Measurements from ENCODE around the gene FBXW12. TPM values are rescaled to one million over a fixed set of nuclear protein-coding genes. Genes with fewer than 3 reads are reported as not detected.

The FBXW12 gene
- total RNA-seq, 4 donors from 2014 or later = not detected

DNA sequence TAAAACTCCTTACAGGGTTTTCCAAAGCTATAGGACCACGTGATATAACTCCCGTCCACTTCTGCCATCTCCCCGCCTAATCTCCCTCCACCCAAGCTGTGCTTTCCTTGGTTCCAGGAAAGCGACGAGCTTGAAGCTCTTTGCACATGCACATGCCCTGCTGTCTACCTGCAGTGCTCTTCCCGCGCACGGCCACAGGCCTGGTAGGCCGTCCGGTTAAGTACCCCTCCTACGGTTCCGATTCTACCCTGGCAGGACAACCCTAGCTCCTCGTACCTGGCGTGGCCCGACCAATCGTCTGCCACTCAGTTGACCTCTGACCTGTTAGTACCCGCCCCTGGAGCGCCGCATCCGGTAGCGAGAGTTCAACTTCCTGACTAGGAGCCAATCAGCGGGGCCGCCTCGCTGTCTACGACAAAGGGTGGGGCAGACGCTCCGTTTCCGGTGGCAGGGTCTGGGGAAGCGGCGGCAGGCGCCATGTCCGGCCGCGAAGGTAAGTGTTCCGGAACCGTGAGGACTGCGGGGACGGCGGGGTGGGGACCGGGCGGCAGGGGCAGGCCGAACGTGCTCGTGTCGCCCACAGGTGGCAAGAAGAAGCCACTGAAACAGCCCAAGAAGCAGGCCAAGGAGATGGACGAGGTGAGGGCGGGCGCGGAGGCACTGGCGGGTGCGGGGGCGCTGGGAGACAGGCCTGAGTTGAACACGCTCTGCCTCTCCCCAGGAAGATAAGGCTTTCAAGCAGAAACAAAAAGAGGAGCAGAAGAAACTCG lies 68.0 kb downstream of the FBXW12 start, which contains the start of the genes CCDC51 and TMA7:
CCDC51 (minus strand) TSS at position 300 of the 770 bp plus-strand sequence. CDS start 4,991 bp downstream, outside the sequence.
TMA7 (plus strand) TSS at position 438 of the 770 bp plus-strand sequence; CDS start at position 478, 40 bp downstream.
- intact Hi-C loops (cut with DNase I) = loop anchor here (5.0 to 10.0 kb wide), 2 partner anchors 165 to 248 kb away; no protein-coding TSS in a partner anchor
- peaks cover 22 to 26% of the 10 kb centered on the region in 2 donors for H3K4me1 ChIP-seq

DNA sequence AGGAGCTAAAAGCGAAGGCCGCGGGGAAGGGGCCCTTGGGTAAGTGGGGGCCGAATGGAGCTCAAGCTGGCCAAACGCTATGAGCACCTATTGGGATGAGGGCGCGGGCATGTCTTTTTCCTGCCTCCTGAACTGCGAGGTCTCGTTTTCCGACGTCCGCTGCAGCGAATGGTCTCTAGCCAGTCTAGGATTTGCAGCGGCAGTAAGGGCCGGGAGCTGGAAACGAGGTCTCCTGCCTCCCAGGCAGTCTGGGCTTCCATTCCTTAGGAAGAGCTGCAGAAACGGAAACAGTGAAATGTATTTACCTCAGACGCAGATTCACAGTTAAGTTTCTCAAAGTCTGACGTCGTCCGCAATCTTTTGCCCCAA lies 68.6 kb downstream of the FBXW12 start:
- DNase-seq = peak in 1 of 2 donors; percentile 33
- peak overlapping the region; percentile 72 to 89 (median 84) for H3K27ac ChIP-seq
- H3K4me1 ChIP-seq = peaks cover 17 to 20% of the 10 kb centered on the region in 2 donors
- H3K4me3 ChIP-seq (replicated peaks in 1 of 3) = peak overlapping the region; percentile 72 to 91 (median 84)
- 2% methylated on average over 21 of the region's 21 CpGs for WGBS, 2 donors
- intact Hi-C loops (cut with DNase I) = no loop called here
- H3K9me3 ChIP-seq = no peaks in the 10 kb centered on the region
- no peaks in the 10 kb centered on the region for H3K27me3 ChIP-seq
- peaks cover 4 to 6% of the 10 kb centered on the region in 2 donors for H3K36me3 ChIP-seq
- TF ChIP-seq, protein P1, sequence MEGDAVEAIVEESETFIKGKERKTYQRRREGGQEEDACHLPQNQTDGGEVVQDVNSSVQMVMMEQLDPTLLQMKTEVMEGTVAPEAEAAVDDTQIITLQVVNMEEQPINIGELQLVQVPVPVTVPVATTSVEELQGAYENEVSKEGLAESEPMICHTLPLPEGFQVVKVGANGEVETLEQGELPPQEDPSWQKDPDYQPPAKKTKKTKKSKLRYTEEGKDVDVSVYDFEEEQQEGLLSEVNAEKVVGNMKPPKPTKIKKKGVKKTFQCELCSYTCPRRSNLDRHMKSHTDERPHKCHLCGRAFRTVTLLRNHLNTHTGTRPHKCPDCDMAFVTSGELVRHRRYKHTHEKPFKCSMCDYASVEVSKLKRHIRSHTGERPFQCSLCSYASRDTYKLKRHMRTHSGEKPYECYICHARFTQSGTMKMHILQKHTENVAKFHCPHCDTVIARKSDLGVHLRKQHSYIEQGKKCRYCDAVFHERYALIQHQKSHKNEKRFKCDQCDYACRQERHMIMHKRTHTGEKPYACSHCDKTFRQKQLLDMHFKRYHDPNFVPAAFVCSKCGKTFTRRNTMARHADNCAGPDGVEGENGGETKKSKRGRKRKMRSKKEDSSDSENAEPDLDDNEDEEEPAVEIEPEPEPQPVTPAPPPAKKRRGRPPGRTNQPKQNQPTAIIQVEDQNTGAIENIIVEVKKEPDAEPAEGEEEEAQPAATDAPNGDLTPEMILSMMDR (IDR thresholded peaks at IDR 0.05) = no peak
- TF ChIP-seq POLR2A (IDR thresholded peaks at IDR 0.05) = no peak

More for the DNA sequence above, 68.0 kb downstream of the FBXW12 start, which contains the start of the genes CCDC51 and TMA7:
- WGBS, 2 donors = 0 to 1% methylated on average over 50 to 53 of the region's 54 CpGs
- peak; percentile 99 to 100 for DNase-seq
- Histone ChIP-seq H3K36me3 (peaks cover 4 to 6% of the 10 kb centered on the region in 2 donors), H3K9me3 (no peaks in the 10 kb centered on the region), H3K4me3 (replicated peaks in 1 of 3) (peak within 1 kb of the TSS; percentile 72 to 91 (median 84)), H3K27me3 (no peaks in the 10 kb centered on the region), H3K27ac (peak within 1 kb of the TSS; percentile 72 to 89 (median 84))
- peak; percentile 37 to 92 for TF ChIP-seq POLR2A (IDR thresholded peaks at IDR 0.05)
- TF ChIP-seq, protein P1 (IDR thresholded peaks at IDR 0.05) = no peak

DNA sequence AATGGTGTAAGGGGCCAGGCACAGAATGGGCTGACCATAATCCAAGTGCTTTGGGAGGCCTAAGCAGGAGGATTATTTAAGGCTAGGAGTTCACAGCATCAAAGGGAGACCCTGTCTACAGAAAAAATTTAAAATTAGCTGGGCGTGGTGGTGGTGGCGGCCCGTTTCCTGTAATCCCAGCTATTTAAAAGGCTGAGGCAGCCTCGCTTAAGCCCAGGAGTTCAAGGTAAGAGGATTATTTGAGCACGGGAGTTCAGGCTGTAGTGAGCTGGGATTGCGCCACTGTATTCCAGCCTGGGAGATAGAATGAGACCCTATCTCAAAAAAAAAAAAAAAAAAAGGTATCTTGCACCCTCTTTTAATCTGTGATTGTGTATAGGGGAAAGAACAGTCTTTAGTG lies 69.9 kb downstream of the FBXW12 start:
- TF ChIP-seq, protein P1 (IDR thresholded peaks at IDR 0.05) = no peak
- TF ChIP-seq POLR2A (IDR thresholded peaks at IDR 0.05) = no peak
- H3K4me1 ChIP-seq = peaks cover 17 to 20% of the 10 kb centered on the region in 2 donors
- DNase-seq = no peak
- 73 to 82% methylated on average over 6 of the region's 6 CpGs for WGBS, 2 donors
- H3K36me3 ChIP-seq = peaks cover 4 to 6% of the 10 kb centered on the region in 2 donors
- no peaks in the 10 kb centered on the region for H3K9me3 ChIP-seq
- intact Hi-C loops (cut with DNase I) = no loop called here
- H3K27me3 ChIP-seq = no peaks in the 10 kb centered on the region
- H3K27ac ChIP-seq = no peak overlapping the region
- H3K4me3 ChIP-seq (replicated peaks in 1 of 3) = no peak overlapping the region

Small RNA genes within 50 kb of the gene (small RNA-seq; reads per million reads assigned to genes)
- gene RN7SL321P = not detected

Other genes with a start within 250 kb of the FBXW12 start
- 1 to 10 TPM in 3 of 4 donors, under 1 TPM in 1; 0.94 to 4.0 (median 3.7) TPM for gene CDC25A, start 183.8 kb upstream of the FBXW12 start, total RNA-seq
- gene CAMP, start 148.7 kb upstream of the FBXW12 start, total RNA-seq = 1 to 10 TPM in 3 of 4 donors, not detected in 1; 4.8 to 6.5 (median 5.4) TPM
- gene ZNF589, start 131.1 kb upstream of the FBXW12 start, total RNA-seq = 10 to 100 TPM; 28.5 to 48.7 (median 37.8) TPM
- gene NME6, start 70.9 kb upstream of the FBXW12 start, total RNA-seq = 10 to 100 TPM; 34.3 to 56.6 (median 44.6) TPM
- gene SPINK8, start 38.6 kb upstream of the FBXW12 start, total RNA-seq = not detected
- 100 to 1,000 TPM; 126 to 216 (median 138) TPM for gene PLXNB1, start 57.9 kb downstream of the FBXW12 start, total RNA-seq
- 10 to 100 TPM in 3 of 4 donors, 1 to 10 TPM in 1; 8.6 to 17.0 (median 15.0) TPM for gene CCDC51, start 67.9 kb downstream of the FBXW12 start, total RNA-seq
- 100 to 1,000 TPM; 133 to 413 (median 301) TPM for gene TMA7, start 68.0 kb downstream of the FBXW12 start, total RNA-seq
- 10 to 100 TPM in 2 of 4 donors, 1 to 10 TPM in 2; 8.4 to 13.9 (median 11.0) TPM for gene ATRIP, start 74.5 kb downstream of the FBXW12 start, total RNA-seq
- gene SHISA5, start 132.0 kb downstream of the FBXW12 start, total RNA-seq = 100 to 1,000 TPM in 3 of 4 donors, 10 to 100 TPM in 1; 100.0 to 120 (median 109) TPM
- gene PFKFB4, start 184.6 kb downstream of the FBXW12 start, total RNA-seq = 1 to 10 TPM; 2.3 to 4.9 (median 3.2) TPM
- not detected for gene UCN2, start 191.6 kb downstream of the FBXW12 start, total RNA-seq
- gene COL7A1, start 223.1 kb downstream of the FBXW12 start, total RNA-seq = 1 to 10 TPM in 1 of 4 donors, under 1 TPM in 3; 0.34 to 1.0 (median 0.80) TPM
- 100 to 1,000 TPM; 223 to 439 (median 295) TPM for gene UQCRC1, start 237.4 kb downstream of the FBXW12 start, total RNA-seq
- not detected for gene TMEM89, start 249.6 kb downstream of the FBXW12 start, total RNA-seq